Measurements from ENCODE around the gene SDC4.

Gene SDC4

DNA sequence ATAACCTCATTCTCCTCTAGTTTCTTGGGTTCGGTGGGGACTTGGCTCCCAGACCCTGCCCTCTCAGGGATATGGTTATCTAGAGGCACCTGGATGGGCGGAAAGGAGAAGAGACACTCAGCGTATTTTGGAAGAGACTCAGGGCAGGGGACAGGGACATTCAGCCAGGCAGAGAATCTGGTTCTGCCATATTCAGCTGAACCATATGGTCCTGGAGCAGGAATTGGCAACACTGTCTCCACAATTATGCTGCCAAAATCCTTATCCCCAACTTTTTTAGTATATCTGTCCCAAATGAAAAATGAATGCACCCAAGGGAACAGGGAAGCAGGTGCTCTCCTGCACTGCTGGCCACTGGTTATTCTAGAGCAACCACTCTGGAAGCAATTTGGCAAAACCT lies 17.7 kb downstream of the SDC4 start:
- DNase-seq (ENCODE audit: low read depth in 2 of 2): no peak
- no peak overlapping the region for H3K4me3 ChIP-seq (replicated peaks in 1 of 2; ENCODE audit: low read depth in 2 of 2, low read length in 2 of 2)
- TF ChIP-seq, protein P1, sequence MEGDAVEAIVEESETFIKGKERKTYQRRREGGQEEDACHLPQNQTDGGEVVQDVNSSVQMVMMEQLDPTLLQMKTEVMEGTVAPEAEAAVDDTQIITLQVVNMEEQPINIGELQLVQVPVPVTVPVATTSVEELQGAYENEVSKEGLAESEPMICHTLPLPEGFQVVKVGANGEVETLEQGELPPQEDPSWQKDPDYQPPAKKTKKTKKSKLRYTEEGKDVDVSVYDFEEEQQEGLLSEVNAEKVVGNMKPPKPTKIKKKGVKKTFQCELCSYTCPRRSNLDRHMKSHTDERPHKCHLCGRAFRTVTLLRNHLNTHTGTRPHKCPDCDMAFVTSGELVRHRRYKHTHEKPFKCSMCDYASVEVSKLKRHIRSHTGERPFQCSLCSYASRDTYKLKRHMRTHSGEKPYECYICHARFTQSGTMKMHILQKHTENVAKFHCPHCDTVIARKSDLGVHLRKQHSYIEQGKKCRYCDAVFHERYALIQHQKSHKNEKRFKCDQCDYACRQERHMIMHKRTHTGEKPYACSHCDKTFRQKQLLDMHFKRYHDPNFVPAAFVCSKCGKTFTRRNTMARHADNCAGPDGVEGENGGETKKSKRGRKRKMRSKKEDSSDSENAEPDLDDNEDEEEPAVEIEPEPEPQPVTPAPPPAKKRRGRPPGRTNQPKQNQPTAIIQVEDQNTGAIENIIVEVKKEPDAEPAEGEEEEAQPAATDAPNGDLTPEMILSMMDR (IDR thresholded peaks at IDR 0.05; ENCODE audit: low read depth, low read length): no peak

DNA sequence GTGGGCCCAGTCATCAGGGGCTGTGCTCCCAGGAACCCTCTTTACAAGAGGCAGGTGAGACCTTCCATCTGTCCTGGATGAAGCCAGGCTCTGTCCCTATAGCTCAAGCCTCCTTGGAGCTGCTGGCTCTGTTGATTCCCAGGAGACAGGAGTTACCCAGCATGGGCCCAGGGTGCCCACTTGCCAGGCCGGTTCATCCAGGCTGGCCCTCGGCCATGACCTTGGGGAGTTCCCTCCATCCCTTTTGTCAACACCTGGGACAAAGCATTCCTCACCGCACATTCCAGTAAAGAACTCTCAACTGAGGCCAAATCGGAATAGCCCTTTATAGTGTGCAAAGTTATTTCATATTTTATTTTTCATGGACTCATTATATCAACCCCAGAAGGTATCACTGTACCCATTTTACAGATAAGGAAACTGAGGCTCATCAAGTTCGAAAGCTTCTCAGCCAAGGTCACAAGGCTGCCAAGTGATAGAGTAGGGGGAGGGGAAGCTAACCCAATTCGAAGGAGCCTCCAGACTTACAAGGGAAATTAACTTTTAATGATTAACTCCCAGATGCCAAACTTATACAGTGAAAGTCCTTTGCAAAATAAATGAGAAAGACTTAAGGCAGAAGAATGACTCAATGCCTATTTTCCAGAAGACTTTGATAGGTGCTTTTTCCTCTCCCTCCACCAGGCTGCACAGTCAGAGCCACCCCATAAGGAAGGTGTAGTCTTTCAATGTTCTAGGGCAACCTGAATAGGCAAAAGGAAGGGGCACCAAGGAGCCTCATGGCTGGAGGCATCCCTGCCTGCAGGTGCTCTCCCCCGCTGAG lies 18.5 kb downstream of the SDC4 start:
- TF ChIP-seq, protein P1 (IDR thresholded peaks at IDR 0.05; ENCODE audit: low read depth, low read length): no peak
- H3K4me3 ChIP-seq (replicated peaks in 1 of 2; ENCODE audit: low read depth in 2 of 2, low read length in 2 of 2): no peak overlapping the region
- no peak for DNase-seq (ENCODE audit: low read depth in 2 of 2)

DNA sequence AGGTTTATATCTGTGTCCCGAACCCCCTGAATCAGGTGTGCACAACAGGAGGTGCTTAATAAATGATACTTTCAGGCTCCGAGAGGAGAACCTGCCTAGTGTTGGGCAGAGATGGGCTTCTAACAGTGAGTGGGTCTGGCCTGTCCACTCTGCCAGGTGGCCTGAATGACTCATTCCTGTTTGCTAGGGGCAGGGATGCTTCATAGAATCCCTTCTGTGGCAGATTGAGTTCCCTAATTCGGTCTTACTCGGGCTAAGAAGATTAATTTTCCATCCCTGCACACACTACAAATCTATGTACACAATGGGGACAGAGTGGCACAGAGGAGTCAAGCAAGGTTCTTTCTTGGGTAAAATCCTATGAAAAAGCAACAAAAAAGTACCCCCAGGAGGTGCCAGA lies 19.8 kb downstream of the SDC4 start:
- TF ChIP-seq, protein P1 (IDR thresholded peaks at IDR 0.05; ENCODE audit: low read depth, low read length): no peak
- DNase-seq (ENCODE audit: low read depth in 2 of 2): no peak
- no peak overlapping the region for H3K4me3 ChIP-seq (replicated peaks in 1 of 2; ENCODE audit: low read depth in 2 of 2, low read length in 2 of 2)

DNA sequence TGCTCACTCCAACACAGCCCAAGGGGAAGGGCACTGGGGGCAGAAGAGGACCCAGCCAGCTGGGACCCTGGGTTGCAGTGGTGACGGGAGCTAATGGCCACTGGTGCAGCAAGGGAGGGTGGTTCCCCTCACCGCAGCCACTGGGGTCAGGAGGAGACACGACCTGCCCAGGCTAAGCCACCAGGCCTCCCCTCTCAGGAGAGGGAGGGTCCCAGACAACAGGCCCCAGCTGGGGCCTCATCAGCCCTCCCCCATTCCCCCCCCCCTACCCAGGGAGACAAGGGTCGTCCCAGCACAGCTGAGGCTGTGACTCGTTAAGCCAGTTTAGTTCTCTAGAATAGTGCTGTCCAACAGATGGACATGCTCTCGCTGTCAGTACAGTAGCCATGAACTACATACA lies 22.9 kb downstream of the SDC4 start:
- TF ChIP-seq, protein P1 (IDR thresholded peaks at IDR 0.05; ENCODE audit: low read depth, low read length): no peak
- DNase-seq (ENCODE audit: low read depth in 2 of 2): no peak
- no peak overlapping the region for H3K4me3 ChIP-seq (replicated peaks in 1 of 2; ENCODE audit: low read depth in 2 of 2, low read length in 2 of 2)

DNA sequence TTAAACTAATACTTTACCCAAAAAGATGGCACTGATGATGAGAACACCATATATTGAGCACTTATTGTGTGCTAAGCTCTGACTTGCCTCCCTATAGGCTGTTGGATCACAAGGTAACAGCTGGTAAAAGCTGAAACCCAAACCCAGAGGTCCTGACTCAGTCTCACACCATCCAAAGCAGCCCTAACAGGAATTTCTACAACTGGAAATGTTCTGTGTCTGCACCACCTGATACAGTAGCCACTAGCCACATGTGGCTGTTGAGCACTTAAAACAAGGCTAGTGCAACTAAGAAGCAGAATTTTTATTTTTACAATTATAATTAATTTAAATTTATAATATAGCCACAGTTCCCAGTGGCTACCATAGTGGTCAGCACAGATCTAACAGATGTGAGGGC lies 24.5 kb downstream of the SDC4 start:
- TF ChIP-seq, protein P1 (IDR thresholded peaks at IDR 0.05; ENCODE audit: low read depth, low read length): no peak
- no peak for DNase-seq (ENCODE audit: low read depth in 2 of 2)
- H3K4me3 ChIP-seq (replicated peaks in 1 of 2; ENCODE audit: low read depth in 2 of 2, low read length in 2 of 2): no peak overlapping the region

DNA sequence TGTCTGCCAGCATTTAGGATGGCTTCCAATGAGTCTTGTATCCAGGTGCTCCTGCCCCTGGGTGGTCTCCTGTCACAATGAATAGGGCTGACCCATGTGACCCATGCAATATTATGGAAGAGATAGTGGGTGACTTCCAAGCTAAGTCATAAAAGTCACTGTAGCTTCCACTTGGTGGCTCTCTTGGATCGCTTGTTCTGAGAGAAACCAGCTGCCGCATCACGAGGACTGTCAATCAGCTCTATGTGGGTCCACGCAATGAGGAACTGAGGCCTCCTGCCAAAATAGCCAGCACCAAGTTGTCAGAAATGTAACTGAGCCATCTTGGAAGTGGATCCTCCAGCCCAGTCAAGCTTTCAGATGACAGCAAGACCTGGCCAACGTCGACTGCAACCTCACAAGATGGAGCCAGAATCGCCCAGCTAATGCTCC lies 25.3 kb downstream of the SDC4 start:
- H3K4me3 ChIP-seq (replicated peaks in 1 of 2; ENCODE audit: low read depth in 2 of 2, low read length in 2 of 2): no peak overlapping the region
- peak; percentile 55 to 69 for DNase-seq (ENCODE audit: low read depth in 2 of 2)
- TF ChIP-seq, protein P1 (IDR thresholded peaks at IDR 0.05; ENCODE audit: low read depth, low read length): no peak
